DND-41 (cell line): ENCODE data around the gene MCTP1.

Experiments used
- EZH2 ChIP-seq: IDR thresholded peaks from 3 replicates; pipeline ENCODE4 v1.6.1; 2012; ENCODE audit warnings: borderline replicate concordance, low read depth, mild to moderate bottlenecking, moderate library complexity, low read length, inconsistent platforms; ENCODE audit not compliant: severe bottlenecking
- TF ChIP-seq, protein P1 (sequence below): IDR thresholded peaks from 2 replicates; pipeline ENCODE4 v1.5.1; 2012; ENCODE audit warnings: borderline replicate concordance, low read length, moderate library complexity, mild to moderate bottlenecking; ENCODE audit not compliant: poor library complexity, severe bottlenecking; ENCODE audit errors: extremely low read depth

DNA sequence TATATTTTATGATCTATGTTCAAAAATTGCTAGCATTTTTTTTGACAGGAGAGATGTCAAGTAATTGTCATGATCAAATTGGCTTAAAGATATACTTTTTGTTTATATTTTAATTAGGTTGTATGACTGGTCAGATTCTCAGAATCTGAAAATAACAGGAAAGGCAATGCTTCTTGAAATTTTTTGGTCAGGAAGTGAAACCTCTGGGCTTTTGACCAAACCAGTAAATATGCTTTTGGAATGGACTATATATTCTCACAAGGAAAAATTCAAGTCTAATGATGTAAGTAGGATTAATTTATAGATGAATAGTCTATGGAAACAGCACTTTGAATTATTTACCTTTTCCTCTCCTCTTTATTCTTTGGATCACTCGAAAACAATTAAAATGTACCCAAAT is 614.2 kb downstream of the MCTP1 start:
- TF ChIP-seq, protein P1, sequence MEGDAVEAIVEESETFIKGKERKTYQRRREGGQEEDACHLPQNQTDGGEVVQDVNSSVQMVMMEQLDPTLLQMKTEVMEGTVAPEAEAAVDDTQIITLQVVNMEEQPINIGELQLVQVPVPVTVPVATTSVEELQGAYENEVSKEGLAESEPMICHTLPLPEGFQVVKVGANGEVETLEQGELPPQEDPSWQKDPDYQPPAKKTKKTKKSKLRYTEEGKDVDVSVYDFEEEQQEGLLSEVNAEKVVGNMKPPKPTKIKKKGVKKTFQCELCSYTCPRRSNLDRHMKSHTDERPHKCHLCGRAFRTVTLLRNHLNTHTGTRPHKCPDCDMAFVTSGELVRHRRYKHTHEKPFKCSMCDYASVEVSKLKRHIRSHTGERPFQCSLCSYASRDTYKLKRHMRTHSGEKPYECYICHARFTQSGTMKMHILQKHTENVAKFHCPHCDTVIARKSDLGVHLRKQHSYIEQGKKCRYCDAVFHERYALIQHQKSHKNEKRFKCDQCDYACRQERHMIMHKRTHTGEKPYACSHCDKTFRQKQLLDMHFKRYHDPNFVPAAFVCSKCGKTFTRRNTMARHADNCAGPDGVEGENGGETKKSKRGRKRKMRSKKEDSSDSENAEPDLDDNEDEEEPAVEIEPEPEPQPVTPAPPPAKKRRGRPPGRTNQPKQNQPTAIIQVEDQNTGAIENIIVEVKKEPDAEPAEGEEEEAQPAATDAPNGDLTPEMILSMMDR, result no peak
- TF ChIP-seq EZH2, result no peak
